GM19463 (cell line): ENCODE measurements around the gene ARHGAP20.

Experiments used
- ATAC-seq: cut with Tn5 transposase; IDR thresholded peaks from one replicate; pipeline ENCODE4 v1.9.1; 2021; ENCODE audit warnings: mild to moderate bottlenecking, moderate library complexity; ENCODE audit not compliant: unreplicated experiment

ARHGAP20 gene

GRCh38 chr11:110720431-110721275, 8.4 kb upstream of the ARHGAP20 start:
- ATAC-seq, result no peak

DNA sequence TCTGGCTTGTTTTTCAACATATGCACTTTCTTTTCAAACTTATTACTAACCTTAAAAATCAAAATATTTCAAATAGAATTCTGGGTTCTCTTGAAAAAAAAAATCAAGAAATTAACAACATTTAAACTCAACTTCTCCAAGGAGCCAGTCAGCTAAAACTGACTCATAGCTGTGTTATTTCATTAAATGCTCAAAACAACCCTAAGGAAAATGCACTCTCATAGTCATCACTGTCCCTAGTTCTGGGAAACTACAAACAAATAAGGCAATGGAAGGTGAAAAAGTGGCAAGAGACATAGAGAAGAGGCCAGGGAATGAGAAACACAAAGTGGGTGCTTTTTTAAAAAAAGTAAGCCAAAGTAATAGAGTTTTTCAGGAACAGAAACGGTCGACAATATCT, 4.1 kb upstream of the ARHGAP20 start:
- no peak for ATAC-seq

DNA sequence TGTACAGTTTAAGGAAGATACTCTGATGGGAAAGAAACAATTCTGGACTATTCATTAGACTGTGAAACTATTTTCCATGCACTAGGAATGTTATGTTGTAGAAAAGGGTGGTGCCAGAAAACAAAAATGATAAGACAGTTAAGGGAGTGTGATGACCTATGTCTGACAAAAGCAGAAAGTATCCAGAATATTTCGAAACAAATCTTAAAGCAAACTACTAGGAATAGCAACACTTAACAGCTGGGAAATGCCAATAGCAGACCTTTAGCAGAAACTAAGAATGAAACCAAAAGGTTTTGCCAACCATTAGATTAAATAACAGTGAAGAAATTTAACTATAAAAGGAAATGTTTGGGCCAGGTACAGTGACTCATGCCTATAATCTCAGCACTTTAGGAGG, 3.3 kb upstream of the ARHGAP20 start:
- ATAC-seq, result no peak

DNA sequence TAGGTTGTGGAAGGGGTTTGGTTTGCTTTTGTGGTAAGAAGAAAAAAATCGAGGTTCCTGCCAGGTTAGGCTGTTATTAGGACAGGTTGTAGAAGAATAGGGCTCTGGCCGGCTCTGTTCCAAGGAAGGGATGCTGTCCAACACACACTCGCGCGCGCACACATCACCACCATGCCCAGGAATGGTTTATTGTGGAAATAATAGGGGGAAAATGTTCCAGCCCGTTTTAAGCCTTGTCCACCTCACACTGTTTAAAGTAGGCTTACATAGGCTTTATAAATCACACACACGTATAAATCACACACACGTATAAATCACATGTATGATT, 1.2 kb upstream of the ARHGAP20 start:
- no peak for ATAC-seq

DNA sequence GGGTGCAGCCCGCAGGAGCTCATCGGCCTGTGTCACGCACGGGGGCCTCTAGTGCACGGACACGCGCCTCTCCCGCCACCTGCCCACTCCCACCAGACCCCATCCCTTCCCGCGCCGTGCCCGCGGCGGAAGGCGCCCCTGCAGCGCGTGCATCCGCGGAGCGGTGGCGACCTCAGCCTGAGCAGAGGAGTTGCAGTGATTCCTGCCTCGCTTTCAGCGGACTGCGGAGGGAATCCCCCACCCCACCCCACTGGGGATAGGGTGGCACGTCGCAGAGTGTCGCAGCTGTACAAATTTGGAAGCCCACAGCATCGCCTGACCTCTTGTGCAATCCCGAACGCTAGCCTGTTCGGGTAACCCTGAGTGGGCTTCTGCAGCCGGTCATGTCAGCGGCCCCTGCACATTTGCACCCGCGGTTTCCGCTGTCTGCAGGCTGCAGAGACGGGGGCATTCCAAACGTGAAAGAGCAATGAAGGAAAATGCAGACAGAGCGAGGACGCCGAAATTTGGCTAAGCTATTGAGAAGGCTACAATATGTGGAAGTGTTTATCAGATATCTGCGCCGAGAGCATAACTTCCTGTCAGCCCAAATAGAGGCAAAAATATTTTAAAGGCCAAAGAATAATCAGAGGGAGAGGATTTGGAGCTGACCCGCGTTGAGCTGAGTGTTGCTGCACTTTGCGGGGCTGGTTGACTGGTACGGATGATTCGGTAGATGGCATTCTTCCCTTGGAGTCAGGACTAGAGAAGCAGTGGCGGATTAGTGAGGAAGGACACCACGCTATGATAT, 617 bp upstream of the ARHGAP20 start:
- peak; percentile 19 for ATAC-seq

- no peak for ATAC-seq
Observed at GRCh38 chr11:110711448-110711775, 825 bp downstream of the ARHGAP20 start.

DNA sequence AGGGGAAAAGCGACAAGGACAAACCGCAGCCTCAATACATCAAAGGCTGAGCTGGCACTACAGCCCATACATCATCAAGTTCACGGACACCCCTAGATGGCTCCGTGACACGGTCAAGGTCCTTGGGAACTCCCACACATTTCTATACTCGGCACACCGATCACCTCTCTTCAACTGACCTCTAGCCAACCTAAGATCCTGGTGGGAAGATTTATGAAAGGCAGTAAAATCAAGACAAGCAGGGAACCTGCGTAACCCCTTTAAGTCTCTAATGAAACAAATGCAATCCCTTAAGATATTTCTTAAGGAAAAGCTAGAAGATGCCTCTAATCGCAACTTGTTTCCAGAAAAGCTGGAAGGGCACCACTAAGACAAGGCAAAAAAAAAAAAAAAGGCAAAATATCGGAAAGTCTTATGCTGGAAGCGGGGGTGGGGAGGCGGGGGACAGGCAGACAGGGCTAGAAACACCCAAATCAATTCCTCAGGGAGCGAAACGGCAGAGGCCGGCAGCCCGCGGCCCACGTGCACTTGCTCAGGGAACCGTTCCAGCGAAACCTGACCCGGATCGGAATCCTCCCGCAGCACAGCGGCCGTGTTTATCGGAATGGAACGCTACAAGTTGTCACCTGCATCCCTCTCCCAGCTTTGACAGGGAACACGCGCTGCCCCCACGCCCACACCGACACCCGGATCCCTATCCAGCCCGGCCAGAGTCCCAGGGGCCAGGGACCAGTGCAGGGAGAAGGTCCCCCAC, 1.4 kb downstream of the ARHGAP20 start:
- no peak for ATAC-seq

DNA sequence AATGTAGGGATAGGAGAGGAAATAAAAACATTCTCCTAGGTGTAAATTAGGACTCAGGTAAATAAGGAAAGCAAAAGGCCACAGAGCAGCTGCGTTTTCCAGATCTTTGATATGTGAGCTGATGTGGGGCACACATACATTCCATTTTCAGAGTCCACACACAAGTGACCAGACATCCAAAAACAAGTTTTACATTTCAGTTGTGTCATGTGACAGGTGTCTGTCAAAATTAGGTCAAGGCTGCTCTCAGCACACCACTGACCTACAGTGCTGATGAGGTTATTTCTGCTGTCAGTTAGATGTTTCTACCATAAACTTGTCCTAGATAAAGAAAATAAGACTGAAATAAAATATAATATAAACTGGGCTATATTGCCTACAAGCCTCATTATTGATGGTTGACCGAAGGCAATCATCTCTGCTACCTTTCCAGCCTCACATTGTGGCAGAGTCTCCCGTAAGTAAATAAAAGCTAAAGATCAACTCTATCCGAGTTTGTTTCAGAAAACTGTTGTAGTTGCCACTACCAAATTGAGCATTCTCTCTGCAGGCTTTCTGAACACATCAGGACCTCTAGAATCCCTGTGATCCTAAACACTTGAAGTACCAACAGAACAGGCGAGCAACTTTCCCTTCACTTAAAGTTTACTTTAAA, 7.9 kb downstream of the ARHGAP20 start:
- ATAC-seq, result no peak

DNA sequence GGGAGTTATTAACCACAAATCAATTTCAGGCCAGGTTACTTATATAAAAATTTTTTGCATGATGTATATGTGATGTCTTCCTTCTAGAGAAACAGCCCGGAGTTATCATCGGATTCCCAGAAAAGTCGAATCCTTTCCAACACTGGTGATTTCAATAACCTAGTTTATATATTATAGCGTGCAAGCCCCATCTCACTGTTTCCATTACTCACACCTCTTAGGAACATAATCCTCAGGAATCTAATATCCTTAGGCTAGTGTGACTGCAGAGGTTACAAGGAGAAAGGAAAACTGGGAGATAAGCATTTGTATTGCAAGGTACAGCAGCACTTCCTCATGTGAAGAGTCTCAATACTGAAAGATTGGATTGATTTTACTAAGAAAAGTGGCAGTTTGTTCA, 20.3 kb downstream of the ARHGAP20 start:
- ATAC-seq, result no peak

GRCh38 chr11:110689306-110689705, 22.9 kb downstream of the ARHGAP20 start:
- no peak for ATAC-seq

DNA sequence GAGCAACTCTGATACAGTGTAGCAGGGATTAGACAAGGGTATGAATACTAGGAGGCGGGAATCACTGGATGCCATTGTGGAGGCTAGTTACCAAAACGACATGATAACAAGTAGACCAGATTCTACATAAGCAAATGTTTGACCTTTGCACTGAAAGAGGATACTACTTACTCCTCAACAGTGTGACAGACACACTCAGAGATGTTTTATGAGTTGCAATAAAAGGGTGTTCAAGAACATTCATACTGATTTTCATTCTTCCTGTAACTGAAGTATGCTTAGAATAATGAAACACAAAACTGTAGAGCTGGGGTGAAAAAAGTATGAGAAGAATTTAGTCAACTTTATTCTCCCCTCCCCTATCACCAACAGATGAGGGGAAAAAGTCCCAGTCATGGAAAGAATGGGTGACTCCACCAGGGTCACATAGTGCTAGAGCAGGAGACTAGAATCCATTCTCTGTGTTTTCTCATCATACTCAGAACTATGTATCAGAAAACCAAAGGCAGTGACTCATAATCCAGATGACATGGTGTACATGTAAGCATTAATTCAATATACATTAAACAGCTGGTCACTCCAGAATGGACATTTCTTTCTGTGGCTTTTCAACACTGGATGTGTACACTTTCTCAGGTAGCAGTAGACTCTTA, 32.8 kb downstream of the ARHGAP20 start:
- no peak for ATAC-seq

GRCh38 chr11:110675548-110675947, 36.7 kb downstream of the ARHGAP20 start:
- no peak for ATAC-seq

- ATAC-seq, result no peak
Observed at GRCh38 chr11:110665689-110666465, 46.4 kb downstream of the ARHGAP20 start.

DNA sequence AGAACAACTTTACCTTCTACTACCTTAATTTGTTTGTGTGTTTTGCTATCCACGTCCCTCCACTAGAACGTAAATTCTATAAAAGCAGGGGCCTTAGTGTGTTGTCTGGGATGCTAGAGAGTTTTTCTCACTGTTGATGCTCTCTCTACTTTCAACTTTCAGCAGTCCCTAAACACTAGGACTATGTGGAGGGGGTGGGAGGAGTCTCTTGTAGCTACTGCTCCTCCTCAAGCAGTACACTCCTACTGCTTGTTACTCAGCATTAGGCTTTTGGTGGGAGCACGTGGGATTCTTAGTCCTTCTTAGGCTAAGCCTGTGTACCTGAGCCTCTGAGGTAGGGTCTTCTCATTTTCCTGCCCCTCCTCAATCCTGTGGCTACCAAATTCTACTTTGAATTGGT, 56.3 kb downstream of the ARHGAP20 start:
- no peak for ATAC-seq

DNA sequence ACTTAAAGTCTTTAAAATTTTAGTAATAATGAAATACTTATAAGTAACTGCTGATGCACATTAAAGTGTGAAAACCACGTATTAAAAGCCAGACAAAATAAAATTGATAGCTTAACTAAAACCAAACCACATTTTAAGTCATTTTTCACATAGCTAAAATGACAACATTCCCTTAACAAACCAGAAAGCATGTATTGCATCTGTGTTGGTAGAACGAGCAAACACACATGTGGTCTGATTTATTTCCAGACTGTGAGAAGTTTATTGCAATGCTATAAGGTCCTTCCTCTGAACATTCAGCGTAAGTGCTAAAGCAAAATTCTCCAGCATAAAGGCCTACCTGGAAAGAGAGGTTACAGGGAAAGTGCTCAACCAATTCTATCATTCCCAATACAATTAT, 57.8 kb downstream of the ARHGAP20 start:
- no peak for ATAC-seq

DNA sequence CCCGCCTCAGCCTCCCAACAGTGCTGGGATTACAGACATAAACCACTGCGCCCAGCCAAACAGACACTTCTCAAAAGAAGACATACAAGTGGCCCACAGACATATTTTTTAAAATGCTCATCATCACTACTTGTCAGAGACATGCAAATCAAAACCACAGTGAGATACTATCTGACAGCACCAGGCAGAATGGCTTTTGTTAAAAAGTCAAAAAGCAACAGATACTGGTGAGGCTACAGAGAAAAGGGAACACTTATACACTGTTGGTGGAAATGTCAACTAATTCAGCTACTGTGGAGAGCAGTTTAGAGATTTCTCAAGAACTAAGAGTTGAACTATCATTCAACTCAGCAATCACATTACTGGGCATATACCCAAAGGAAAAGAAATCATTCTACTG, 67.0 kb downstream of the ARHGAP20 start:
- ATAC-seq, result no peak

GRCh38 chr11:110634370-110634769, 77.9 kb downstream of the ARHGAP20 start:
- ATAC-seq, result no peak

DNA sequence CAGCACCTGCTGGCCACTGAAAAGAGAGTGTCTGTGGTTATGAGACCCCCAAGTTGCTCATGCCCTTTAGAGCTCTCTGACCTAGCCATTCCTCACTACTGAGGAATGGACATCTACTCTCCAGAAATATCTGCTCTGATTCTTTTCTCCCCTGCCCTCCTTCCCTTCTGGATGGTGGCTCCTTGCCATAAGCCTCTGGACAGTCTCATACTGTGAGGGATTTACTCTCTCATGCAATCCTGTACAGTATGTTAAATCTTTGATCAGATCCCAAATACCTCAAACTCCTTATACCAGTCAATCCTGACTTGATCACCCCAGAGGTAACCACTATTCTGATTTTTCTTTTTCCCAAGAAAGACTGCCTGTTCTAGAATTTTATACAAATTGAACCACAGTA, 80.7 kb downstream of the ARHGAP20 start:
- no peak for ATAC-seq

DNA sequence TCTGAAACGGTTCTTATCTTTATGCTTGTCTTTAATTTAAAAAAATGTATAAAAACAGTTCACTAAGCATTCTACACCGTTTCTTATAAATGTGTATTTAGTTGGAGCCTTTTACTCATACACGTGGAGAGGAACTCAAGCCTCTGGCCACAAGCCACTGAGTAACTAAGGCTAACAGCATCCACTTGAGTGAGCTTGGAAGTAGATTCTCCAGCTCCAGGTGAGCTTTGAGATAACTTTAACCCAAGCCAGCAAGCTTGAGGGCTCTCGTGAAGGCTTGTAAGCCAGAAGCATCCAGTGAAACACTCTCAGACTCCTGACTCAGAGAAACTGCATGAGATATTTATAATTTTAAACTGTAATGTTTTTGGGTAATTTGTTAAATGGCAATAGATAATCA, 82.6 kb downstream of the ARHGAP20 start:
- ATAC-seq, result no peak

GRCh38 chr11:110621826-110622225, 90.4 kb downstream of the ARHGAP20 start:
- no peak for ATAC-seq
